ENCODE data around the gene NOS1.

GRCh38 chr12:117298648-117299225 lies 62.7 kb downstream of the NOS1 start:
- no peak for TF ChIP-seq CTCF (IDR thresholded peaks at IDR 0.05)
- TF ChIP-seq ZFX (IDR thresholded peaks at IDR 0.05; ENCODE audit: borderline replicate concordance), result no peak

Data from 22Rv1 (cell line).